ENCODE data around the gene EMP3.
"Not testable (repeated sequence)": the region's sequence is repeated elsewhere in the genome, so short reads cannot be mapped to it uniquely, and the experiment has no call there.

Gene EMP3

GRCh38 chr19:48348045-48348444, 22.7 kb downstream of the EMP3 start:
- DNase-seq (ENCODE audit: low spot score) = no peak

GRCh38 chr19:48348737-48349136, 23.4 kb downstream of the EMP3 start:
- DNase-seq (ENCODE audit: low spot score) = no peak

GRCh38 chr19:48350856-48351255, 25.5 kb downstream of the EMP3 start:
- DNase-seq (ENCODE audit: low spot score) = no peak

- DNase-seq (ENCODE audit: low spot score) = peak; percentile 88
Observed at GRCh38 chr19:48351341-48351752, 26.0 kb downstream of the EMP3 start.

- DNase-seq (ENCODE audit: low spot score) = no peak
Observed at GRCh38 chr19:48353677-48354076, 28.3 kb downstream of the EMP3 start.

- DNase-seq (ENCODE audit: low spot score) = peak; percentile 80
Observed at GRCh38 chr19:48354332-48354992, 29.1 kb downstream of the EMP3 start.

GRCh38 chr19:48355365-48355954, 30.1 kb downstream of the EMP3 start:
- no peak for DNase-seq (ENCODE audit: low spot score)

GRCh38 chr19:48359123-48359522, 33.8 kb downstream of the EMP3 start:
- no peak for DNase-seq (ENCODE audit: low spot score)

GRCh38 chr19:48361912-48362311, 36.6 kb downstream of the EMP3 start:
- DNase-seq (ENCODE audit: low spot score) = no peak

- DNase-seq (ENCODE audit: low spot score) = peak; percentile 79
Observed at GRCh38 chr19:48362716-48363499, 37.6 kb downstream of the EMP3 start.

GRCh38 chr19:48363500-48363809, 38.1 kb downstream of the EMP3 start:
- DNase-seq (ENCODE audit: low spot score) = no peak

GRCh38 chr19:48363810-48364597, 38.7 kb downstream of the EMP3 start, which contains the start of the genes SYNGR4 and TMEM143:
TSS of gene SYNGR4 (plus strand) at chr19:48364367. CDS start at chr19:48365843, 1,476 bp downstream.
TSS of gene TMEM143 (minus strand) at chr19:48363940. CDS start at chr19:48363920, 20 bp downstream.
- DNase-seq (ENCODE audit: low spot score) = peak; percentile 98

GRCh38 chr19:48364598-48365348, 39.4 kb downstream of the EMP3 start:
- no peak for DNase-seq (ENCODE audit: low spot score)

- no peak for DNase-seq (ENCODE audit: low spot score)
Observed at GRCh38 chr19:48365602-48366001, 40.2 kb downstream of the EMP3 start.

GRCh38 chr19:48367855-48368254, 42.5 kb downstream of the EMP3 start:
- no peak for DNase-seq (ENCODE audit: low spot score)

- no peak for DNase-seq (ENCODE audit: low spot score)
Observed at GRCh38 chr19:48368936-48369335, 43.6 kb downstream of the EMP3 start.

GRCh38 chr19:48370955-48371354, 45.6 kb downstream of the EMP3 start:
- DNase-seq (ENCODE audit: low spot score) = no peak

- no peak for DNase-seq (ENCODE audit: low spot score)
Observed at GRCh38 chr19:48371367-48371766, 46.0 kb downstream of the EMP3 start.

- DNase-seq (ENCODE audit: low spot score) = not testable (repeated sequence)
Observed at GRCh38 chr19:48371771-48372170, 46.4 kb downstream of the EMP3 start.

- DNase-seq (ENCODE audit: low spot score) = no peak
Observed at GRCh38 chr19:48372904-48373303, 47.6 kb downstream of the EMP3 start.

- no peak for DNase-seq (ENCODE audit: low spot score)
Observed at GRCh38 chr19:48373567-48373966, 48.2 kb downstream of the EMP3 start.

- no peak for DNase-seq (ENCODE audit: low spot score)
Observed at GRCh38 chr19:48378194-48378570, 52.8 kb downstream of the EMP3 start.
